ENCODE results near the gene FBXW12.

- TF ChIP-seq EZH2 (IDR thresholded peaks at IDR 0.05; ENCODE audit: low read length, unreplicated experiment), result no peak
- TF ChIP-seq, protein P1, sequence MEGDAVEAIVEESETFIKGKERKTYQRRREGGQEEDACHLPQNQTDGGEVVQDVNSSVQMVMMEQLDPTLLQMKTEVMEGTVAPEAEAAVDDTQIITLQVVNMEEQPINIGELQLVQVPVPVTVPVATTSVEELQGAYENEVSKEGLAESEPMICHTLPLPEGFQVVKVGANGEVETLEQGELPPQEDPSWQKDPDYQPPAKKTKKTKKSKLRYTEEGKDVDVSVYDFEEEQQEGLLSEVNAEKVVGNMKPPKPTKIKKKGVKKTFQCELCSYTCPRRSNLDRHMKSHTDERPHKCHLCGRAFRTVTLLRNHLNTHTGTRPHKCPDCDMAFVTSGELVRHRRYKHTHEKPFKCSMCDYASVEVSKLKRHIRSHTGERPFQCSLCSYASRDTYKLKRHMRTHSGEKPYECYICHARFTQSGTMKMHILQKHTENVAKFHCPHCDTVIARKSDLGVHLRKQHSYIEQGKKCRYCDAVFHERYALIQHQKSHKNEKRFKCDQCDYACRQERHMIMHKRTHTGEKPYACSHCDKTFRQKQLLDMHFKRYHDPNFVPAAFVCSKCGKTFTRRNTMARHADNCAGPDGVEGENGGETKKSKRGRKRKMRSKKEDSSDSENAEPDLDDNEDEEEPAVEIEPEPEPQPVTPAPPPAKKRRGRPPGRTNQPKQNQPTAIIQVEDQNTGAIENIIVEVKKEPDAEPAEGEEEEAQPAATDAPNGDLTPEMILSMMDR (conservative IDR thresholded peaks at IDR 0.05; ENCODE audit: low read depth, low read length), result no peak
These were observed 63.2 kb downstream of the FBXW12 start for GRCh38 chr3:48435223-48435595.
